Calu3 (cell line): ENCODE results near the gene CD52. TPM values are rescaled to one million over a fixed set of nuclear protein-coding genes. Genes with fewer than 3 reads are reported as not detected.

Experiments used
- BruUV-seq: library from RNA; stranded (reverse); fragments of 400-500 nt; replicated peaks from 2 replicates; lab custom pipeline; 2021; lab: Mats Ljungman, UMichigan
- CTCF ChIA-PET: fragments of 300-600 bp; sonication (Branson Sonifier 250); formaldehyde crosslinking; loops from one replicate; lab custom pipeline; 2022; ENCODE audit warnings: antibody characterized with exemption; lab: Charles Lee
- DNase-seq: peaks from one replicate; pipeline ENCODE4 v3.0.0; 2022
- H3K27ac Mint-ChIP-seq: one replicate; pipeline ENCODE4 v1.8.0; 2022; ENCODE audit warnings: mixed read lengths; ENCODE audit not compliant: unreplicated experiment
- H3K27me3 Mint-ChIP-seq: one replicate; pipeline ENCODE4 v1.8.0; 2022; ENCODE audit warnings: mixed read lengths; ENCODE audit not compliant: unreplicated experiment
- H3K36me3 Mint-ChIP-seq: one replicate; pipeline ENCODE4 v1.8.0; 2022; ENCODE audit warnings: mild to moderate bottlenecking, moderate library complexity, mixed read lengths; ENCODE audit not compliant: insufficient read depth, unreplicated experiment
- H3K4me1 Mint-ChIP-seq: one replicate; pipeline ENCODE4 v1.8.0; 2022; ENCODE audit warnings: mild to moderate bottlenecking, low read depth, mixed read lengths; ENCODE audit not compliant: unreplicated experiment
- H3K4me3 Mint-ChIP-seq: one replicate; pipeline ENCODE4 v1.8.0; 2022; ENCODE audit warnings: mild to moderate bottlenecking, low read depth, moderate library complexity, mixed read lengths; ENCODE audit not compliant: unreplicated experiment
- H3K9me3 Mint-ChIP-seq: one replicate; pipeline ENCODE4 v1.8.0; 2022; ENCODE audit warnings: low read depth, mixed read lengths; ENCODE audit not compliant: unreplicated experiment
- intact Hi-C: fragments of 100-400 bp; cut with micrococcal nuclease; formaldehyde crosslinking; loops from one replicate; pipeline ENCODE4 v1.10.0; 2022; ENCODE audit not compliant: unreplicated experiment
- total RNA-seq: library from RNA; stranded (reverse); gene quantifications from 2 replicates; pipeline ENCODE4 v1.2.3, GENCODE V29; 2022
- TF ChIP-seq, protein P1 (sequence below): fragments of 200-600 bp; IDR thresholded peaks from one replicate; pipeline ENCODE4 v1.8.0; 2022; ENCODE audit warnings: antibody characterized with exemption; ENCODE audit not compliant: unreplicated experiment

The CD52 gene
- total RNA-seq, 1 experiment from 2014 or later, result not detected

GRCh38 chr1:26367441-26367840 lies 49.7 kb downstream of the CD52 start:
- intact Hi-C loops, result no loop called here
- CTCF ChIA-PET, result no interaction called here
- H3K27ac Mint-ChIP-seq, result no peak overlapping the region
- H3K36me3 Mint-ChIP-seq, result no peaks in the 10 kb centered on the region
- BruUV-seq, result no TSS peak
- H3K9me3 Mint-ChIP-seq, result no peaks in the 10 kb centered on the region
- DNase-seq, result no peak
- H3K27me3 Mint-ChIP-seq, result peaks cover 38% of the 10 kb centered on the region
- TF ChIP-seq, protein P1, sequence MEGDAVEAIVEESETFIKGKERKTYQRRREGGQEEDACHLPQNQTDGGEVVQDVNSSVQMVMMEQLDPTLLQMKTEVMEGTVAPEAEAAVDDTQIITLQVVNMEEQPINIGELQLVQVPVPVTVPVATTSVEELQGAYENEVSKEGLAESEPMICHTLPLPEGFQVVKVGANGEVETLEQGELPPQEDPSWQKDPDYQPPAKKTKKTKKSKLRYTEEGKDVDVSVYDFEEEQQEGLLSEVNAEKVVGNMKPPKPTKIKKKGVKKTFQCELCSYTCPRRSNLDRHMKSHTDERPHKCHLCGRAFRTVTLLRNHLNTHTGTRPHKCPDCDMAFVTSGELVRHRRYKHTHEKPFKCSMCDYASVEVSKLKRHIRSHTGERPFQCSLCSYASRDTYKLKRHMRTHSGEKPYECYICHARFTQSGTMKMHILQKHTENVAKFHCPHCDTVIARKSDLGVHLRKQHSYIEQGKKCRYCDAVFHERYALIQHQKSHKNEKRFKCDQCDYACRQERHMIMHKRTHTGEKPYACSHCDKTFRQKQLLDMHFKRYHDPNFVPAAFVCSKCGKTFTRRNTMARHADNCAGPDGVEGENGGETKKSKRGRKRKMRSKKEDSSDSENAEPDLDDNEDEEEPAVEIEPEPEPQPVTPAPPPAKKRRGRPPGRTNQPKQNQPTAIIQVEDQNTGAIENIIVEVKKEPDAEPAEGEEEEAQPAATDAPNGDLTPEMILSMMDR, result no peak
- H3K4me1 Mint-ChIP-seq, result no peaks in the 10 kb centered on the region
- H3K4me3 Mint-ChIP-seq, result no peak overlapping the region

- TF ChIP-seq, protein P1, result no peak
- intact Hi-C loops, result no loop called here
- DNase-seq, result no peak
- no TSS peak for BruUV-seq
- CTCF ChIA-PET, result no interaction called here
- Mint-ChIP-seq H3K4me3 (no peak overlapping the region), H3K27ac (no peak overlapping the region), H3K27me3 (peaks cover 43% of the 10 kb centered on the region), H3K36me3 (no peaks in the 10 kb centered on the region), H3K4me1 (no peaks in the 10 kb centered on the region), H3K9me3 (no peaks in the 10 kb centered on the region)
These were observed 50.2 kb downstream of the CD52 start for GRCh38 chr1:26368006-26368405.

DNA sequence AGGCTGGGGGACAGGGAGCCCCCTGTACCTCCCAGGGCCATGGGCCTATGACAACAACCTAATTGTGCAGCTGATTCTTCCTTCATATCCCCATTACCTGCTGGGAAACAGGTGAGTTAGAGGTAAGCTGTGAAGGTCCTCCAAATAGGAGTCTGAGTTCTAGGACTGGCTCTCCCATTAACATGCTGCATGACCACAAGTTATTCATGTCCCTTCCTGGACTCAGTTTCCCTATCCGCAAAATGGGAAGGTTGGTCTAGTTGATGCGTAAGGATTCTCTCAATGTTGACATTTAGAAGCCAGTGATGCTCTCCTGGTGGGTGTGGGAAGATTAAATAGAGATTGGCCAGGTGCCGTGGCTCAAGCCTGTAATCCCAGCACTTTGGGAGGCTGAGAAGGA lies 50.7 kb downstream of the CD52 start:
- Mint-ChIP-seq H3K4me1 (no peaks in the 10 kb centered on the region), H3K27me3 (peaks cover 48% of the 10 kb centered on the region), H3K9me3 (no peaks in the 10 kb centered on the region), H3K27ac (no peak overlapping the region), H3K36me3 (no peaks in the 10 kb centered on the region), H3K4me3 (no peak overlapping the region)
- intact Hi-C loops, result no loop called here
- no peak for DNase-seq
- CTCF ChIA-PET, result no interaction called here
- BruUV-seq, result no TSS peak
- TF ChIP-seq, protein P1, result no peak

Other genes starting within 250 kb of the CD52 start
- gene PDIK1L, start 206.1 kb upstream of the CD52 start, total RNA-seq, result 11.4 and 11.9 TPM in 2 replicates
- not detected in 2 replicates for gene FAM110D, start 158.9 kb upstream of the CD52 start, total RNA-seq
- gene C1orf232, start 149.0 kb upstream of the CD52 start, total RNA-seq, result not detected in 2 replicates
- 22.2 and 23.1 TPM in 2 replicates for gene ZNF593, start 148.1 kb upstream of the CD52 start, total RNA-seq
- gene ZNF593OS, start 146.1 kb upstream of the CD52 start, total RNA-seq, result not detected in 2 replicates
- 28.1 and 30.6 TPM in 2 replicates for gene CNKSR1, start 140.5 kb upstream of the CD52 start, total RNA-seq
- gene CATSPER4, start 127.4 kb upstream of the CD52 start, total RNA-seq, result not detected in 2 replicates
- gene CEP85, start 83.8 kb upstream of the CD52 start, total RNA-seq, result 19.9 and 24.6 TPM in 2 replicates
- gene SH3BGRL3, start 37.9 kb upstream of the CD52 start, total RNA-seq, result 74.6 and 107 TPM in 2 replicates
- 24.0 and 32.0 TPM in 2 replicates for gene UBXN11, start 11.3 kb upstream of the CD52 start, total RNA-seq
- gene CRYBG2, start 36.2 kb downstream of the CD52 start, total RNA-seq, result 6.4 and 17.6 TPM in 2 replicates
- gene ZNF683, start 54.8 kb downstream of the CD52 start, total RNA-seq, result not detected in 2 replicates
- gene LIN28A, start 92.9 kb downstream of the CD52 start, total RNA-seq, result not detected in 2 replicates
- 32.8 and 42.8 TPM in 2 replicates for gene DHDDS, start 114.4 kb downstream of the CD52 start, total RNA-seq
- gene HMGN2, start 154.5 kb downstream of the CD52 start, total RNA-seq, result 269 and 290 TPM in 2 replicates
- 25.8 and 28.1 TPM in 2 replicates for gene RPS6KA1, start 211.8 kb downstream of the CD52 start, total RNA-seq